CD4-positive, alpha-beta T cell treated with Interleukin-4 for 1 hour (primary cell): Measurements from ENCODE around the gene CAPN14.

Experiments
- DNase-seq, 2 donors: peaks; one replicate each; pipeline ENCODE4 v3.0.0-alpha.2; 2020 to 2022

CAPN14 gene, protein sequence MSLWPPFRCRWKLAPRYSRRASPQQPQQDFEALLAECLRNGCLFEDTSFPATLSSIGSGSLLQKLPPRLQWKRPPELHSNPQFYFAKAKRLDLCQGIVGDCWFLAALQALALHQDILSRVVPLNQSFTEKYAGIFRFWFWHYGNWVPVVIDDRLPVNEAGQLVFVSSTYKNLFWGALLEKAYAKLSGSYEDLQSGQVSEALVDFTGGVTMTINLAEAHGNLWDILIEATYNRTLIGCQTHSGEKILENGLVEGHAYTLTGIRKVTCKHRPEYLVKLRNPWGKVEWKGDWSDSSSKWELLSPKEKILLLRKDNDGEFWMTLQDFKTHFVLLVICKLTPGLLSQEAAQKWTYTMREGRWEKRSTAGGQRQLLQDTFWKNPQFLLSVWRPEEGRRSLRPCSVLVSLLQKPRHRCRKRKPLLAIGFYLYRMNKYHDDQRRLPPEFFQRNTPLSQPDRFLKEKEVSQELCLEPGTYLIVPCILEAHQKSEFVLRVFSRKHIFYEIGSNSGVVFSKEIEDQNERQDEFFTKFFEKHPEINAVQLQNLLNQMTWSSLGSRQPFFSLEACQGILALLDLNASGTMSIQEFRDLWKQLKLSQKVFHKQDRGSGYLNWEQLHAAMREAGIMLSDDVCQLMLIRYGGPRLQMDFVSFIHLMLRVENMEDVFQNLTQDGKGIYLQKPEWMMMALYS

DNA sequence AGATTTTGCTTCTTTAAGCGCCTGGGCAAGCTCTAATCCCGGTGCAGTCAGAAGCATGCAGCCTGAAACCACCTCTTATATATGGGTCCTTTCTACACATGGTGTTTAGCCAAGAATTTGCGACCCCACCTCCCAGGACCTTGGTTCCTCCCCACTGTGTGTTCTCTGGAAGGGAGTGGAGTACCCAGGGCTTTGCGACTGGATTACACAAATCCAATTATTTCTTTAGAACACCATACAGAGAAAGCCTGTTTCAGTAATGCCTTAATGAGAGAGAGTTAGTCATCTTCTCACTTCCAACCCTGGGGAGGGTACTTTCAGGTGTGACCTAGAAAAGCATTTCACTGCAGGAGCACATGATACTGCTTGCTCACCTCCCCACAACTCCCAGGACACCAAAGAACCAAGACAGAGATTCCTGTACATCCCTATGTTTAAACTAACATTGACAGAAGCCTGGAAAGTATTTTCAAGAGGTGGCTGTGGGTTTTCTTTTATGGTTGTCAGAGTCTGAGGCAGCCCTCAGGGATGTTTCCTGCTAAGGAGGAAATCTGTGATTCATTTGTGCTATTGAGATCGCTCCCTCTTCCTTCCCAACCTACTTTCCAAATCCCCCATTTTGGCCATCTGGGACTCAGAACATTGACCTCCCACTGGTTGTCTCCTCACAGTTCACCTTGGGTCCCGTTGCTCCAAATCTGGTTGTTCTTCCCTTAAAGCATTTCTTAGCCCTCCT, at the start of gene CAPN14:
CAPN14 (minus strand) TSS at position 51 of the 736 bp plus-strand sequence. CDS start 12,068 bp downstream, outside the sequence.
- no peak for DNase-seq

DNA sequence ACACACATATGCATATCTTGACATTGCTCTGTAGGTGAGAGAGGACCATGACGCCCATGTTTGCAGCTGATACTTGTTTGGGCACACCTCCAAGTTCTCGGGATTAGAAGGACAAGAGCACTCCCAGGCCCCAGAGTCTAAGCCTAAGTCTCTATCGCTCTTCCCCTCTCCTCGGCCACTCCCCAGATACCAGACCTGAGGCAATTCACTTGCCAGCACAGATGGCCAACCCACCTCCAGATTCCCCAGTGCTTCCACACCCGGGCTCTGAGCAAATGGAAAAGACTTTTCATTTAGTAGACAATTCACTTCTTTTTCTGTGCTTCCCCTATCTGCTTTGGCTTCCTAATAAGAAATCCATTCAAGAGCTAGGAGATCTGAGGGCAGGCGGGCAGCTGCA, 49.5 kb upstream of the CAPN14 start:
- DNase-seq: no peak

DNA sequence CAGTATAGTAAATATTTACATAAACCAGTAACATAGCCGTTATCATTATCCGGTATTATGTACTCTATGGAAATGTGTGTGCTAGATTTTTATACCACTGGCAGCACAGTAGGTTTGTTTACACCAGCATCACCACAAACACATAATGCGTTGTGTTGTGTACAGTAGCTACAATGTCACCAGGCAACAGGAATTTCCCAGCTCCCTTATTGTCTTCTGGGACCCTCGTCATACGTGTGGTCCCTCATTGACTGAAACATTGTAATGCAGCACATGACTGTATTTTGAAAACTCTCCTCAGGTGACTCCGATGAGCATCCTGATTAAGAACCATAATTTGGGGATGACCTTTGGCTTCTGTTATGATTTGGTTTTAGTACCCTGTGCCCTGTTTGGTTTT, 47.9 kb upstream of the CAPN14 start:
- DNase-seq: no peak

DNA sequence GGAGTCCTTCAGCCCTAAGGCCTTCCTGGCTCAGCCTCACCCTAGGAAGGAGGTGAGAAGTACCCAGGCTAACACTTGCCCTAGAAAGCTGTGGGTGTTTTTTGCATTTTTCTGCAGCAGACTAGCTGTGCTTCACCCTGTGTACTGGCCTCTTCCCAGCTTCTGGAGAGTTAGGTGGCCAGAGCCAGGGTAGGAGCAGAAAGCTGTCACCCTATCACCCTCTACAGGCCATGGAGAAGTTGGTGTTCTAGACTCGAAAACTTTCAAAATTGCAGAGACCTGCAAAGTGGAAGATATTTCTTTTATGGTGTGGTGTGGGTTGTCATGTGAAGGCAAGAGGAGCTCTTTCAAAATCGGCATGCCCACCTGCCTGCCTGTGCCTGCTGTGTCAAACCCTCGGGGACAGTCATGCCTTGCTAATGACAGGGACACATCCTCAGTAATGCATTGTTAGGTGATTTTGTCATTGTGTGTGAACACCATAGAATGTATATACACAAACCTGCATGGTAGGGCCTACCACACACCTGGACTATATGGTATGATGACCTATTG, 46.4 kb upstream of the CAPN14 start:
- DNase-seq: no peak

DNA sequence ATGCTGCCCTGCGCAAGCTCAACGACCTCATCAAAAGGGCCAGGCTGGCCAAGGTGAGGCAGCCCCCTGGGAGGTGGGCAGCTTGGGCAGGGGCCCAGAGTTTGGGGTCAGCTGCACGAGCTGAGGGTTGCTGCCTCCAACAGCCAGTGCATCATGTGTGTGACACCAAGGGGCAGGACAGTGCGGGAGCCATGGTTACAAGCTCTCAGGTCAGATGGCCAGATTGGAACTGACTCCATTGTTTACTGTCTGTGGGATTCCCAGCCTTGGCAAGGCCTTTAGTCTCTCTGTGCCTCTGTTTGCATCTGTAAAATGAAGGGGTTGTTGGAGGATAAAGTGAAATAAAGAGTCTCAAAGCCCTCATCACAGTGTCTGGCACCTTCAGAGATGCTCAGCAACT, 43.6 kb upstream of the CAPN14 start:
- DNase-seq: no peak

DNA sequence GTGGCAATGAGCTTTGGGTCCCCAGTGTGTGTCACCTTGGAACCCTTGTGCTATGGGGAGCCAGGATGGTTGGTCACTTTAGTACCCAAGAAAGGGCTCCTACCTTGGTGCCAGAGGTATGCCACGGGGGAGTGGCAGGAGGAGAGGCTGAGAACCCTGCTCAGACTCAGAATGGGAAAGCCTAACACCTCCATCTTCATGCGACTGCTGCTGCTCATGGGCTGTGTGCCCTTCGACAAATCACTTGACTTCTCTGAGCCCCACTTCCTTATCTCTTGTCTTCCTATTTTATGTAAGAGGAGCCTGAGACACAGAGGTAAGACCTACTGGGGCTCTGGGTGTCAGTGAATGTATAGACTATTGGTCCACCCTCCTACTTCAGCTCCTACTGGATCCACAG, 41.8 kb upstream of the CAPN14 start:
- no peak for DNase-seq

DNA sequence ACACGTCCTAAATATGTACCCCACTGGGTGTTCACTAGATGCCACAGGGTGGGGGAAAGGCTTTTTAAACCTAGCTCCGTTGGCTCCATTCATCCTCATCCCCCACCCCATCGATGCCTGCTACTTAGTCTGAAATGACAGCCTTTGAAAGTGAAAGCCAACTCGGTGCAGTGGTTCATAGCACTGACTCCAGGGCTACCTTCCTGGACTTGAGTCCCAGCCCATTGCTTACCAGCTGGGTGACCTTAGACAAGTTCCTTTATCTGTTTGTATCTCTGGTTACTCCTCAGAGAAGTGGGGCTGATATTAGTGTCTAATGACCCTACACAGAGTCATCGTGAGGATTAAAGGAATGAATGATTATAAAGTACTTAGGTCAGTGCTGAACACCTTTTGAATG, 41.0 kb upstream of the CAPN14 start:
- no peak for DNase-seq

DNA sequence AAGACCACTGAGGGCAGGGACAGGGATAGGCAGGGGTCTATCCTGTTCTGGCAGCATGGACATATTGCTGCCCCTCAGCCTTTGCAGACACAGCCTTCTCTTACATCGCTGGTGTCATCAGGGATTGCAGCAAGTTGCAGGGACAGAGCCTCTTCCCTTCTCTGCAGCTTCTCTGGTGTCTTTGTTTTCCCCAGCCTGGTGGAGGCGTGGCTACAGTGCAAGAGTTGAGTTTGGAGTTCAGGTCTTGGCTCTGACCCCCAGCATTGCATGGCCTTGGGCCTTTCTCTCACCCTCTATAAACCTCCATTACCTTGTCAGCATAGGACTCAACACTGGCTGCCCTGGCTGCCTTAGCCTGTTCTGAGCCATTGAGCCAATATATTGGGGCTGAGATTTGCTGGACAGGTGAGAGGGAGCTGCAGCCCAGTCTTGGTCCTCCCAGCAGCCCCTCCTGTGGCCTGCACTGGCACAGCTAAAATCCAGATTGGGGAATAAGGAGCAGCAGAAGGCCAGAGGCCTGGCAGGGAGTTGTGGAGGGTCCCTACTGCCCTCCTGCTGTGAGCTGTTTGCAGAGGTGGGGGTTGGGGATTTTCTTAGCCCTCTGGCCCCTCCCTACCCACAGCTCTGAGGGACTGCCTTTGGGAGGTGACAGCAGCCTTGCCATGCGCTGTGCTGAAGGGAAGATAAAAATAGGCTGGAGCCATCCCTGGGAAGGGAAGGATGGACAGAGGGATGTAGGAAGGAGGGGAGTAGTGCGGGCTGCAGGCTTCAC, 39.5 kb upstream of the CAPN14 start:
- no peak for DNase-seq

DNA sequence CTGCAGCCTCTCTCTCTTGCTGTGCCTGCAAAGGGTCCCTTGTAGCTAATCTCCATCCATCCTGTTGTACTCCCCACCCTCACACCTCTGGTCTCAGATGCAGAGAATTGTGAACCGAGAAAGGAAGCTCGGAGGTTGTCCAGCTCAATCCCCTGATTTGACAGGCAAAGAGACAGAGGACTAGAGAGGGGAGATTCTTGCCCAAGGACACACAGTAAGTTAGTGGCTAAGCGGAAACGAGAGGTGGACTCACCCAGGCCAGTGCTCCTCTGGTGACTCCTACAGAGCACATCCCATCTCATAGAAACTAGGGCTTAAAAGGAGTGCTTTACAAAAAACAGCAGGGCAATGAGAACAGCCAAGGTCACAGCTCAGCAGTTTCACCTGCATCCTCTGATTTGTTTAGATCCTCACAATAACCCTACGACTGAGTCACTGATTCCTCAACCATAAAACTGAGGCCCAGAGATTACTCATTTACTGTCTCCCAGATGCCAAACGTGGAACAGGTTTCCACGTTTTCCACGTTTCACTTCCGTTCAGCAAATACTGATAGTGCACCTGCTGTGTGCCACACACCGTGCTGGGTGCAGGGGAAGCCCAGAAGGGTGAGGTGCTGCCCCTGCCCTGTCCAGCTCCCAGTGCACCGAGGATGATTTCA, 38.7 kb upstream of the CAPN14 start:
- no peak for DNase-seq

DNA sequence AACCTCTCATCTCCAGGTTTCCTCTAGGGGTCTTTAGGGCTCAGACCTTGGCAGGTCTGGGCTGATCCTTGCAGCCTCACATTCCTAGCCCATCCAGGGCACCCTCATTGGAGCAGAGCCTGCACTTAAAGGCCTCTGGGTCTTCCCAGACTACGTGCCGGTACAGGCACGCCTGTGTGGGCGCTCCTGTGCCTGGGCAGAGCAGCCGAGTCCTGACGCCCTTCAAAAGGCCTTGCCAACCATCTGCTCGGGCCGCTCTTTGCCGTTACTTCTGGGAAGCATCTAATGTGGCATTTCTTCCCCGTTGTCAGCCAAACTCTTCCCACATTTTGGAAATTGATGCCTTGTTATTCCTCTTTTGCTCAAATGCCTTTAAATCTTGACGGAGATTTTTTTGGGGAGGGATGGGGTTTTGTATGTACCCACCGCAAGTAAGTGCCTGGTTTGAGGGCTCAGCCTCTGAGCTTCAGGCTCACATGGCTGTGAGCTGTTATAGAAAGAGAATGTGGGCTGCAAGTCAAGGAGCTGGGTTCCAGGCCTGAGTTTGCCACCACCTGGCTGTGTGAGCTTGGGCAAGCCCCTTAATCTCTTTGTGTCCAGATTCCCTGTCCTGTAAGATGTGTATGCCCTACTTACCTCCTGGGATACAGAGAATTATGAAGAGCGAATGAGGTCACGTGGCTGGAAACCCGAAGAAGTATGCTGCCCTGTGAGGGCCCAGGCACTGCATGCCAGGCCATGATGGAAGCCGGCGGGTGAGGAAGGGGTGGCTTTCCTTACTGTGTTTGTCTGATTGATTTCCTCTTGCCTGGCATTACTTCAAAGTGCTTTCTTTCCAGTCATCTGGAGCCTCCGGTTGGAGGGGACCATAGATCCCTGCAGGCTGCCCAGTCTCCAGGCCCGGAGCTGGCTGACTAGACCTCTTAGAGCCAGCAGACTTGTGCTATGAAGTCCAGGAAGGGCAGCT, 37.2 kb upstream of the CAPN14 start:
- DNase-seq: no peak

DNA sequence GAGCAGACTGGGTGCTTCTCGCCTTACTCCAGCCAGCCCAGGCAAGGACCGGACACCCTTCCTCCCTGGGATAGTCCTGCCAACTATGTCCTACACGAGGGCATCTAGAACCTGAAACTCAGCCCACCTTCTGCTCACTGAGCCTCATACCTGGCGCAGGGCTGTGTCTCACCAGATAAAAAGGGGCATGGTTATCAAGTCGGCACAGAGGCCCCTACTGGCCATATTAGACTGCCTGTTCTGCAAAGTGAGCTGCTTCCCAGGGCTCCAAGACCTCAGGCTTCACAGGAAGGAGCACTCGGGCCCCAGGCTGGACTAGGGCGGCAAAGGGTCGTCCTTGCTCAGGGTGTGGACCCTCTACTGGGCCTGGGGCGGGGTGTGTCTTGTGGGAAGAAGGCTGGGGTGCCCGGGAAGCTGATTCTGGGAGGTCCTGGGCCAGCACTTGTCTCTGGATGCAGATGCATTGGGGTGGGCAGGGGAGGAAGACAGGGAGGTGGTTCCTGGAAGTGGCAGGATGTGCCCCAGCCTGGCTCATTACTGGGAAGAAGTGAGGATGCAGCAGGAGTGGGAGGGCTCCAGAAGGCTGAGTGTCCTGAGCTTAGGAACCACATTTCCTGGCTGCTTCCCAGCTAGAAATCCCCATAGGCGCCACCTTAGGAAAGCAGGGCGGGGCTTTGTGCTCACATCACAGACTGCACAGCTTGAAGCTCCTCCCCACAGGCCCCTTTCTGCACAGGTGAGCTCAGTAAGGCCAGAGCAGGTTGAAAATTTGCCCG, 36.2 kb upstream of the CAPN14 start:
- no peak for DNase-seq

DNA sequence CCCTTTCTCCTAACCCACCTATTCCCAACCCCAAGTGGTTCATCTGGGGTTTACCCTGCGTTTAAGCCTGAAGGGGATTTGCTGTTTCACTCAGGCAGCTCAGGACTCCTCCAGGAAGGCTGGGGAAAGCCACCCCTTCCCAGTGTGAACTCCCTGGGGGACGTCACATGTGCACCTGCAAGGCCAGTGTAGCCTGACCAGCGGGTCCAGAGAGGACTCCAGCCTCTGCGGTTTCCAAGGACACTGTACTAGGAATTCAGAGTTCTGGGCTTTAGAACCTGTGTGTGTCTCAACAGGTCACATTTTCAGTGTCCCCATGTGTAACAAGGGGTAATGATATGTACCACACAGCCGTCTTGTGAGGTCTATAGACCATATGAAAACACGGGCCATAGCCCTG, 34.5 kb upstream of the CAPN14 start:
- no peak for DNase-seq

DNA sequence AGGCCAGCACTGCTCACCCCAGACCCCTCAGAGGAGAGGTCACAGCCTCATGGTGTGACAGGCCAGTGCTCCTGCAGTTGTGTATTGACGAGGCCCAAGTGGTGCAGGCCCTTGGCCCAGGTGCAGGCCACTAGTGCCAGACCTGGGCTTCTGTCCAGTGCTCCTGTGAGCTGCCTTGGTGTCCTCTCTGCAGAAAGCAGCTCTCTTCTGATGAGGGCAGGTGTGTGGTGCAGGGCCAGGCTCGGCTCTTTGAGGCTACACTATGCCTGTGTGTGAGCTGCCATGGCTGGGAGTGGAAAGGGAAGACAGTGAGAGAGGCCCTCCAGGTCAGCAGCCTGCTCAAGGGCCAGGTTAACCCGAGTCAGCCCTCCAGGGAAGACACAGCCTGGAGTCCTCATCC, 33.7 kb upstream of the CAPN14 start:
- DNase-seq: no peak

DNA sequence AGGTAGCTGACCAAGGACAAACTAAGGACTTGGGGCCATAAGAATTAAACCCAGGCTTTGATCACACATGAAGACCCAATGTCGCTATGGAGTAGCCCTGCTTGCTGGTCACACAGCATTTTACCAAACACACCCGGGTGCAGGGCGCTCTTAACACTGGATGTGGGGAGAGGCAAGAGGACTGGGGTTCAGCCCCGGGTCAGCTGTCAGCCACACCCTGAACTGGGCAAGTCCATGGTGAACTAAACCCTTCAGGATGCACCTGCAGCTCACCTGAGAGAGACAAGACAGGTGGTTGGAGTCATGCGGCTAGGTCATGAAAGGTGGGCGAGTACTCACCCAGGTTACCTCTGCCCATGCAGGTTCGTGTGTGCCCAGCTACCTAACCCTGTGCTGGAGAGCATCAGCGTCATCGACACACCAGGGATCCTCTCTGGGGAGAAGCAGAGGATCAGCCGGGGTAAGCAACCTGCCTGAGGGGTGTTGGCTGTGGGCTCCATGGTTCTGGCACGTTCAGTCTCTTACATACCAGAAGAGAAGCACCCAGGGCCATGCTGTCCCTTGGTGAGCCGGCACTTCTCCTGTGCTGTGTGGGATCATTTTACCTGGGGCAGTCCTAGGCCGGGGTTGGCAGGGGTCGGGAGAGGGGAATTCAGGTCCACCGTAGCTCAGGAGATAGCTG, 31.8 kb upstream of the CAPN14 start:
- DNase-seq: no peak

DNA sequence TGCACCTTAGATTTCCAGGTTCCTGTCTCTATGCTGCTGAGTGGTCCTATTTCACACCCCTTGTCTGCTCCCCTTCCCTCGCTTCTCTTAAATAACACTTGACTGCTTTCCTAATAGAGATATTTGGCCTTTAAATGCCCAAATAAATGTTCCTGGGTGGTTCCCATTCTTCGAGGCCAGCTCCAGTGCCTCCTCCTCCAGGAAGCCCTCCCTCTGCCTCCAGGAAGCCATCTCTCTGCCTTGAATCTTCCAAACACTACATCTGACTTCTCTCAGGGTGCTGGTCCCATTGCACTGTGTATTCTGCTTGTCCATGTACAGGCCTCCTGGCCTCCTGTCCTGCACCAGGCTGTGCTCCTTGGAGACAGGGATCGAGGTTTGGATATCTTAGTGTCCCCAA, 30.8 kb upstream of the CAPN14 start:
- DNase-seq: no peak

DNA sequence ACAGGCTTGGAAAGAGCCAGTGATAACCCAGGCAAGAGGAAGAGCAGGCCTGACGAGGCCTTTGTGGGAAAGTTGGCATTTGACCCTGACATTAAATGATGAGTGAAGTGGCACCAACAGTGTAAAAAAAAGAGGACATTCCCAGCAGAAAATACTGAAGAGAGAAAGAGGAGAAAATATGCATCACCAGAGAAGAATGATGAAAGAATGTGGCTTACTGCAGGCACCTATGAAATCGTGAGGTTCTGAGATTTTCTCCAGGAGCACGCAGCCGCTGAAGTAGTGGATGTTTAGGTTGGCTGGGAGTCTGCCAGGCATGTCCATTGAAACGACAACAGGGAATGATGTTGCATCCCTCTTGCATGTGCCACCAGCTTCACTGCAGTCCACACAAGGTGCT, 30.4 kb upstream of the CAPN14 start:
- no peak for DNase-seq

DNA sequence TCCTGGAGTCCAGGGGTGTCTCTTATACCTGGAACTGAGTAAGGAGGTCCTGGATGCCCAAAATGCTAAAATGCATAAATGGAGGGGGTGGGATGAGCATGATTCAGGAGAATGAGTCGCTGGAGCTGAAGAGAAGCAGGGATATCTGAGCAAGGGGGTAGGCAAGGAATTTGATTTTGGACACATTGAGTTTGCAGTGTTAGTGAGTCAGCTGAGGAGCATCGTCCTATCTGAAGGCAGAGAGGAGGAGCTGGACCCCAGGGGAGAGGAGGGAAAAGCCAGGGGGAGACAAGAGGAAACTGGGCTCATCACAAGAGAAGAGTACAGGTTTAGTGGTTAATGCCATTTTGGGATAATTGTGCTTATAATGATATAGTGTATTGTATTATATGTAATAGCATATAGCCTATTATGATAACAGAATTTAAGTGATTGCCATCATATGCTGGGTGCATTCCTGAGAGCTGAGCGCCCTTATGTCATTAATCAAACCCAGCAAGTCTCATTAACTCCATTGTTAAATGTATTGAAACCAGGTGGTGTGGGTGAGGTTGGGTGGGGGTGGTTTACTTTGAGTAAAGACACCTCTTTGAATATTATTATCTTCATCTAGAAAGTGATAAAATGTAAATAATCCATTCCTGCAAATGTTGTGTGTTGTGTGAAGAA, 29.0 kb upstream of the CAPN14 start:
- DNase-seq: no peak

DNA sequence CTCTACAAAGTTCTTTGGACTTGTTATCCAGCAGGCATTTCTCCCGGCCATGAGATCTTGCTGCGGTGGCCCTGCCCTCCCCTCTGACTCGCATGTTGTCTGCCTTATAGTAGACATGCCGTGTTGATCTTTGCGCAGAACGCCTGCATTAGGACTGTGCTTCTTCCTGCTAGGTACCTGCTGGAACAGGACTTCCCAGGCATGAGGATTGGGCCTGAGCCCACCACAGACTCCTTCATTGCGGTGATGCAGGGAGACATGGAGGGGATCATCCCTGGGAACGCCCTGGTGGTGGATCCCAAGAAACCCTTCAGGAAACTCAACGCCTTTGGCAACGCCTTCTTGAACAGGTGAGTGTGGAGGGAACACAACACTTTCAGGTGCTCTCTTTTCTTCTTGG, 26.8 kb upstream of the CAPN14 start:
- DNase-seq: no peak

DNA sequence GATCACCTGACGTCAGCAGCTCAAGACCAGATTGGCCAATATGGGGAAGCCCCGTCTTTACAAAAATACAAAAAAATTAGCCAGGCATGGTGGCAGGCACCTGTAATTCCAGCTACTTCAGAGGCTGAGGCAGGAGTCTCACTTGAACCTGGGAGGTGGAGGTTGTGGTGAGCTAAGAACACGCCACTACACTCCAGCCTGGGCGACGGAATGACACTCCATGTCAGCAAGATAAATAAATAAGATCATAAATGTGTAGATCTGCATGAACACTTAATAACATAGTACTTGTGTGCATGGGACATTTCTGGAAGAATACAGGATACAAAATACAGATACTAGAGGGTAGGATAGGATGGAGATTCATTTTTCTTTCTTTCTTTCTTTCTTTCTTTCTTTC, 25.7 kb upstream of the CAPN14 start:
- no peak for DNase-seq
